Progenitor cell of endocrine pancreas (in vitro differentiated cells): ENCODE data around the gene PPP1R37. TPM values are rescaled to one million over a fixed set of nuclear protein-coding genes. Genes with fewer than 3 reads are reported as not detected.

Source experiments
- DNase-seq: peaks from one replicate; pipeline ENCODE4 v3.0.0; 2021; ENCODE audit warnings: low spot score; ENCODE audit not compliant: unreplicated experiment
- H3K27ac Mint-ChIP-seq: 2 replicates; pipeline ENCODE4 v1.8.0; 2021; ENCODE audit warnings: mild to moderate bottlenecking, moderate library complexity, mixed read lengths
- H3K27me3 Mint-ChIP-seq: 2 replicates; pipeline ENCODE4 v1.8.0; 2021; ENCODE audit warnings: mixed read lengths
- H3K36me3 Mint-ChIP-seq: 2 replicates; pipeline ENCODE4 v1.8.0; 2022; ENCODE audit warnings: mixed read lengths; ENCODE audit not compliant: insufficient read depth
- H3K4me1 Mint-ChIP-seq: 2 replicates; pipeline ENCODE4 v1.8.0; 2021; ENCODE audit warnings: low read depth, mixed read lengths
- H3K4me3 Mint-ChIP-seq: 2 replicates; pipeline ENCODE4 v1.8.0; 2021; ENCODE audit warnings: low read depth, mild to moderate bottlenecking, moderate library complexity, mixed read lengths
- H3K9me3 Mint-ChIP-seq: 2 replicates; pipeline ENCODE4 v1.8.0; 2021; ENCODE audit warnings: low read depth, mixed read lengths
- total RNA-seq: library from RNA; stranded (reverse); gene quantifications from 2 replicates; pipeline ENCODE4 v1.2.1, GENCODE V29; 2021
- TF ChIP-seq, protein P1 (sequence below): fragments of 200-600 bp; sonication (generic); IDR thresholded peaks from one replicate; pipeline ENCODE4 v1.5.0; 2021; ENCODE audit warnings: antibody characterized with exemption, mild to moderate bottlenecking; ENCODE audit not compliant: unreplicated experiment

The PPP1R37 gene
- total RNA-seq, 1 donor from 2014 or later = 45.8 TPM

DNA sequence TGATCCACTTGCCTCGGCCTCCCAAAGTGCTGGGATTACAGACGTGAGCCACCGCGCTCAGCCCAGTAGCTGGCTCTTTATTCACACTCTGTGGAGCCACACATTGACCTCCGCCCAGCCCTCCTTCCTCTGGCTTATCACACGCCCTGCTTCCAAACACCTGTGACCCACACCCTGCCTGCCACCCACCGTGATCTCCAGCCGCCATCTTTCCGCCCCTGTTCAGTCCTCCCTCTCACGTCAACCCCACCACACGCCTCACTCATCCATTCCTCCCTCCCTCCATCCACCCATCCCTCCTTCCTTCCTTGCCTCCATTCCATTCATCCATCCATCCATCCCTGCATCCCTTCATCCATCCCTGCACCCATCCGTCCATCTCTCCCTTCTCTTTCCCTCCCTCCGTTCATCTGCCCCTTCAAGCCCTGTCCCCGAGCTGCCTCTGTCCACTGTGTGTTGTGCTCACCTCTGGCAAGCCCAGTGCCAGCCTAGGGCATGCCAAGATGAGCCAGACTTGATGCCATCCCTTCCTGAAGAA lies 34.3 kb upstream of the PPP1R37 start:
- H3K4me1 Mint-ChIP-seq = no peaks in the 10 kb centered on the region
- no peak overlapping the region for H3K4me3 Mint-ChIP-seq
- TF ChIP-seq, protein P1, sequence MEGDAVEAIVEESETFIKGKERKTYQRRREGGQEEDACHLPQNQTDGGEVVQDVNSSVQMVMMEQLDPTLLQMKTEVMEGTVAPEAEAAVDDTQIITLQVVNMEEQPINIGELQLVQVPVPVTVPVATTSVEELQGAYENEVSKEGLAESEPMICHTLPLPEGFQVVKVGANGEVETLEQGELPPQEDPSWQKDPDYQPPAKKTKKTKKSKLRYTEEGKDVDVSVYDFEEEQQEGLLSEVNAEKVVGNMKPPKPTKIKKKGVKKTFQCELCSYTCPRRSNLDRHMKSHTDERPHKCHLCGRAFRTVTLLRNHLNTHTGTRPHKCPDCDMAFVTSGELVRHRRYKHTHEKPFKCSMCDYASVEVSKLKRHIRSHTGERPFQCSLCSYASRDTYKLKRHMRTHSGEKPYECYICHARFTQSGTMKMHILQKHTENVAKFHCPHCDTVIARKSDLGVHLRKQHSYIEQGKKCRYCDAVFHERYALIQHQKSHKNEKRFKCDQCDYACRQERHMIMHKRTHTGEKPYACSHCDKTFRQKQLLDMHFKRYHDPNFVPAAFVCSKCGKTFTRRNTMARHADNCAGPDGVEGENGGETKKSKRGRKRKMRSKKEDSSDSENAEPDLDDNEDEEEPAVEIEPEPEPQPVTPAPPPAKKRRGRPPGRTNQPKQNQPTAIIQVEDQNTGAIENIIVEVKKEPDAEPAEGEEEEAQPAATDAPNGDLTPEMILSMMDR = no peak
- DNase-seq = no peak
- H3K9me3 Mint-ChIP-seq = no peaks in the 10 kb centered on the region
- H3K36me3 Mint-ChIP-seq = peaks cover 30% of the 10 kb centered on the region
- no peaks in the 10 kb centered on the region for H3K27me3 Mint-ChIP-seq
- H3K27ac Mint-ChIP-seq = no peak overlapping the region

DNA sequence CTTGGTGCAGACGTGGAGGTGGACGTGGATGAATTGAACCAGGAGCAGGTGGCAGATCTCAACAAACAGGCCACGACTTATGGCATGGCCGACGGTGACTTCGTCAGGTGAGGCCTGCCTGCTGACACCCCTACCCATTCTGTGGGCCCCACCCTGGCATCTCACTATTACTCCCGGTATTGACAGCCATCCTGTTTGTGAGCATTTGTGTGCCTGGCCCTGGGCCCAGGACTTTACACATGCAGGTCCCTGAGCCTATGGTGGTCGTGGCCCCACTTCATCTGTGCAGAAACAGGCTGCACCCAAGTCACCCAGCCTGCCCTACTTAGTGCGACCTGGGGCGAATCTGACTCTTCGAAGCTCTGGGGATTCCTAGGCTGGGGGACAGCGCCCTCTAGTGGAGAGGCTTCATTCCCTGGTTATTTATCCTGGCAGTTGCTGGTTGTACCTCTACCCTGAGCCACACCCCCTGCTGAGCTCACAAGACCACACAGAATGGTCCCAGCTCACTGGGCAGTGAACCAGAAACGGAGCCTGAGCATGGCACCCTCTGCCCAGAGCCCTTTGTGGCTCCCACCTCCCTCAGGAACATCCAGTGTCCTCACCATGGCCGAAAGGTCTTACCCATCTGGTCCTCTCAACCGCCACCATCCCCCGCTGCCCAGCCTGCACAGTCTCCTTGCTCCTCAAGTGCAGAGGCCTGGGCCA lies 33.6 kb upstream of the PPP1R37 start:
- peak; percentile 82 for DNase-seq
- Mint-ChIP-seq H3K9me3 (no peaks in the 10 kb centered on the region), H3K27ac (peak overlapping the region; percentile 83), H3K36me3 (peaks cover 28% of the 10 kb centered on the region), H3K4me1 (no peaks in the 10 kb centered on the region), H3K4me3 (no peak overlapping the region), H3K27me3 (no peaks in the 10 kb centered on the region)
- TF ChIP-seq, protein P1 = peak; percentile 92

DNA sequence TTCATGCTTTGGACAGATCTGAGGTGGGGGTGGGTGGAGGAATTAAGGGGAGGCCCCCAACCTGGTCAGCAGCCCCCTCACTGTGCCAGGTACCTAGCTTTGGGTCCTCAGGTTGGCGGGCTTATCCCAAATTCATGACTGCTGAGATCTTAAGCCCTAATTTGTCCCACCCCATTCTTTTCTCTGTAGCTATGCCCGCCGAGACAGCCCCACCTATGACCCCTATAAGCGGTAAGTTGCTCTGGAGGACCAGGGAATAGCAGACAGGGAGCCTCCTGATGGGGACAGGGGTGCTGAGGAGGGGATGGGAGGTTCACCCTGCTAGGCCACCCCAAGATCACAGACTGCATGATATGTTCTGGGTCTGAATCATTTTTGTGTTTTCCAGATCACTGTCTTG lies 31.0 kb upstream of the PPP1R37 start:
- peaks cover 25% of the 10 kb centered on the region for H3K36me3 Mint-ChIP-seq
- no peaks in the 10 kb centered on the region for H3K9me3 Mint-ChIP-seq
- H3K4me1 Mint-ChIP-seq = no peaks in the 10 kb centered on the region
- TF ChIP-seq, protein P1 = no peak
- H3K4me3 Mint-ChIP-seq = no peak overlapping the region
- H3K27ac Mint-ChIP-seq = no peak overlapping the region
- H3K27me3 Mint-ChIP-seq = no peaks in the 10 kb centered on the region
- no peak for DNase-seq

DNA sequence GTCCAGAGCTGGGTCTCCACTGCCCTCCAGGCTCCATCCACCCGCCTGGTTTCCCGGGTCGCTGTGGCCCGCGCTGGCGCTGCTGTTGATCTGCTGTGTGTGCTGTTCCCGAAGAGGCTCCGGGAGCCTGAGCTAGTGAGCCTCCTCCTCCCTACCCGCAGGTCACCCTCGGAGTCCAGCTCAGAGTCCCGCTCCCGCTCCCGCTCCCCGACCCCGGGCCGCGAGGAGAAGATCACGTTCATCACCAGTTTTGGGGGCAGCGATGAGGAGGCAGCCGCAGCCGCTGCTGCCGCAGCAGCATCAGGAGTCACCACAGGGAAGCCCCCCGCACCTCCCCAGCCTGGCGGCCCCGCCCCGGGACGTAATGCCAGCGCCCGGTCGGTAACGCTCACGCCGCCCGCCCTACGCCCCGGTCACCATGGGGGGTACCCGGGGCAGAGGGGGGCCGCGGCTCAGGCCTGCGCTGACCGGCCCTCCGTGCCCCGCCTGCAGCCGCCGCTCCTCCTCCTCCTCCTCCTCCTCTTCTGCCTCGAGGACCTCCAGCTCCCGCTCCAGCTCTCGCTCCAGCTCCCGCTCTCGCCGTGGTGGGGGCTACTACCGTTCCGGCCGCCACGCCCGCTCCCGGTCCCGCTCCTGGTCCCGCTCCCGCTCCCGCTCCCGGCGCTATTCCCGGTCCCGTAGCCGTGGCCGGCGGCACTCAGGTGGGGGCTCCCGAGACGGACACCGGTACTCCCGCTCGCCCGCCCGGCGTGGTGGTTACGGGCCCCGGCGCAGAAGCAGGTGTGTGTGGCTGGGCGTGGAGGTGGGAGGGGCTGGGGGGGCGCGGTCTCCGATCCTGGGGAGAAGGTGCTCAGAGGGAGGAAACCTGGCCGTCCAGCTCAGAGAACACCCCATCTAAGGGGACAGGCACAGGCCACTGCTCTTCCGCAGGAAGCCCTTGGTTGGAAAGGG lies 28.9 kb upstream of the PPP1R37 start:
- Mint-ChIP-seq H3K4me1 (no peaks in the 10 kb centered on the region), H3K36me3 (peaks cover 17% of the 10 kb centered on the region), H3K9me3 (no peaks in the 10 kb centered on the region), H3K27ac (no peak overlapping the region), H3K4me3 (no peak overlapping the region), H3K27me3 (no peaks in the 10 kb centered on the region)
- TF ChIP-seq, protein P1 = no peak
- no peak for DNase-seq
